ENCODE results near the gene GNAI3. TPM values are rescaled to one million over a fixed set of nuclear protein-coding genes. Genes with fewer than 3 reads are reported as not detected.

The GNAI3 gene
- total RNA-seq, 1 donor from 2014 or later = 2.8 TPM

DNA sequence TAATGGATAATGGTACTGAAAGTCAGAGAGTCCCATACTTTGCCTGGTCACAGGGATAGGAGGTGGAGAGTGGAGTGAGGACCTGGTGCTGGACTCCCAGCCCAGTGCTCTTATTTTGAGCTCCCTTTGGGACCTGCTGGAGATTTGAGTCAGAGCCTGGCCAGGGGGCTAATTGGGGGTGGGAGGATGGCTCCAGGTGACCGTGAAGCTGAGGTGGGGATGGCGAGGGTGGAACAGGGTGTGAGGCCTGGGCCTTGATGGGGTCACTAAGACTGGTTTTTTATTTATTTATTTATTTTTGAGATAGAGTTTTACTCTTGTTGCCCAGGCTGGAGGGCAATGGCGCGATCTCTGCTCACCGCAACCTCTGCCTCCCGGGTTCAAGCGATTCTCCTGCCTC is 89.0 kb downstream of the GNAI3 start:
- Histone ChIP-seq H3K9me3 (no peaks in the 10 kb centered on the region), H3K36me3 (no peaks in the 10 kb centered on the region), H3K27me3 (no peaks in the 10 kb centered on the region), H3K4me1 (no peaks in the 10 kb centered on the region), H3K27ac (no peak overlapping the region), H3K4me3 (no peak overlapping the region)
- TF ChIP-seq, protein P1, sequence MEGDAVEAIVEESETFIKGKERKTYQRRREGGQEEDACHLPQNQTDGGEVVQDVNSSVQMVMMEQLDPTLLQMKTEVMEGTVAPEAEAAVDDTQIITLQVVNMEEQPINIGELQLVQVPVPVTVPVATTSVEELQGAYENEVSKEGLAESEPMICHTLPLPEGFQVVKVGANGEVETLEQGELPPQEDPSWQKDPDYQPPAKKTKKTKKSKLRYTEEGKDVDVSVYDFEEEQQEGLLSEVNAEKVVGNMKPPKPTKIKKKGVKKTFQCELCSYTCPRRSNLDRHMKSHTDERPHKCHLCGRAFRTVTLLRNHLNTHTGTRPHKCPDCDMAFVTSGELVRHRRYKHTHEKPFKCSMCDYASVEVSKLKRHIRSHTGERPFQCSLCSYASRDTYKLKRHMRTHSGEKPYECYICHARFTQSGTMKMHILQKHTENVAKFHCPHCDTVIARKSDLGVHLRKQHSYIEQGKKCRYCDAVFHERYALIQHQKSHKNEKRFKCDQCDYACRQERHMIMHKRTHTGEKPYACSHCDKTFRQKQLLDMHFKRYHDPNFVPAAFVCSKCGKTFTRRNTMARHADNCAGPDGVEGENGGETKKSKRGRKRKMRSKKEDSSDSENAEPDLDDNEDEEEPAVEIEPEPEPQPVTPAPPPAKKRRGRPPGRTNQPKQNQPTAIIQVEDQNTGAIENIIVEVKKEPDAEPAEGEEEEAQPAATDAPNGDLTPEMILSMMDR (IDR thresholded peaks at IDR 0.05) = no peak
- peak in 1 of 2 donors; percentile 22 for DNase-seq (ENCODE audit: low spot score in 2 of 2)
- intact Hi-C loops (cut with DNase I) = no loop called here

DNA sequence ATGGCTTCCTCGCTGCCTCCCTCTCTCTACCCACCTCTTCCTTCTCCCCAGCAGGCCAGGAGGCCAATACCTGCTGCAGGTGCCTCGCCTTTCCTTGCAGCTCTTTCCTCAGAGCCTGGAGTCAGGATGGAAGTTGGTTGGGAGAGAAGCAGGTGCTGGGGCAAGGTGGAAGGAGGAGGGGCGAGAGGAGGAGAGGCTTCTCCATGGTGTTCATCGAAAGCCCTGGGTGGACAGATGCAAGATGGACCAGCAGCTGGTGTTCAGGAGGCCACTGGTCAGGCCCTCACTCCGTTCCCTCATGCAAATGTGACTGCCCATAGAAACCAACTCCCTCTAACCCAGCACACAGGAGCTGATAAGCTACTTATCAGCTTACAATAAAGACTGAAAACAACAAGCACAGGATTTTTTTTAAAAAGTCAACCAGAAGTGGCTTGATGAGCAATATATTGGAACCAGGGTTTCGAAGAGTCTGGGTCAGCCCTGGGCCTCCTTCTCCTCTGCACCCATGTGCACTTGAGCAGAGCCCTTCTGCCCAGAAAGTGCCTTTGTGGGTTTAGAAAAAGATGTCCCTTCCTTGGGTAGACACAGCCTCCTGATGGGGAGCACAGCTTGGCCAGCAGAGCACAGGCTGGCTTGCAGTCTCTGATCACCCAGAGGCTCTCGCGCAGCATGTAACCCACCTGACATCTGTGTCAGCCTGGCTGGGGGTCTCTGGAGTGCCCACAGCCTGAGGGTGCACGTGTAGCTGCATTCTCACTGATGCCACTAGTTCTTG is 90.8 kb downstream of the GNAI3 start:
- intact Hi-C loops (cut with DNase I) = no loop called here
- Histone ChIP-seq H3K27ac (no peak overlapping the region), H3K9me3 (no peaks in the 10 kb centered on the region), H3K27me3 (no peaks in the 10 kb centered on the region), H3K4me1 (no peaks in the 10 kb centered on the region), H3K36me3 (no peaks in the 10 kb centered on the region), H3K4me3 (no peak overlapping the region)
- TF ChIP-seq, protein P1 (IDR thresholded peaks at IDR 0.05) = no peak
- DNase-seq (ENCODE audit: low spot score in 2 of 2) = no peak

DNA sequence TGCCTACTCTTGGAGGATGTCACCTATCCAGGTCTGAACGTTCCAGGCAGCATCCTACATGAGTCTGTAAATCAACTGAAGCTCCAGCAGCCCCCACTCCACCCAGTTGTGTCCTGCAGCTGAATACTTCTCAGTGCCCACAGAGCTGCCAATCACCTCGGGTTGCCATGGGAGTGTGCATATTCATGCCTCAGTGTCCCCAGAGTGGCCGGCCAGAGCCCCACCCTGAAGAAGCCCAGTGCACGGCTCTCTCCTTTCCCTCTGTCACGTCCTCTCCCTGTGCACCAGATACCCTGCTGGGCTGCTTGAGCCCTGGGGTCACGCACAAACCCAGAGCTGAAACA is 91.4 kb downstream of the GNAI3 start:
- Histone ChIP-seq H3K27ac (no peak overlapping the region), H3K9me3 (no peaks in the 10 kb centered on the region), H3K4me1 (no peaks in the 10 kb centered on the region), H3K27me3 (no peaks in the 10 kb centered on the region), H3K4me3 (no peak overlapping the region), H3K36me3 (no peaks in the 10 kb centered on the region)
- no peak for DNase-seq (ENCODE audit: low spot score in 2 of 2)
- TF ChIP-seq, protein P1 (IDR thresholded peaks at IDR 0.05) = no peak
- intact Hi-C loops (cut with DNase I) = loop anchor here (5.0 kb wide), 4 partner anchors 47 to 342 kb away; partner anchors contain the start of genes AHCYL1, GNAI3 and GSTM1

DNA sequence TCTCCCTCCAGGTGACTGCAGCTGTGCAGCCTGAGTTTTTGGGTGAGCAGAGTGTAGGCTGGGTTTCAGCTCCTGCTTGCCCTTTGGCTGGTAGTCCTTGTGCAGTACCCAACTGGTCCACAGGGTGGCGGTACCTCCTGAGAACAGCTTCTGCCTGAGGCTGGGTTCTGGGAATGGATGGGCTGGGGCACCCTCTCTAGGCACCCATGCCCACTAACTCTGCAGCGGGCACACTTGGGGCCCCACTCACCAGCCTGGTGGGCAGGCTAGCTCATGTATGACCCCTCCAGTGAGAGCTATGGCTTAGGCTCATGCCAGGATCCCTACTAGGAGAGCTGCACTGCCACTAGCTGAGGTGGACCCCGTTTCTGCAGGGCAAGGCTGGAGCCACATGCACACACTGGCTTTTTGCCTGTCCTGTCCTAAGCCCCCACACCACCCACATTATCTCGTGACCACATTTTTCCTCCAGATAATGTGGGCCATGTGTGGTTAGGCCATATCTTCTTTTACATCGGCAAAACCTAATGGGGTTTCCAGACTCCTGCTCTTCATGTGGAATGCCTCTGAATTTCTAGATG is 92.0 kb downstream of the GNAI3 start:
- Histone ChIP-seq H3K4me1 (no peaks in the 10 kb centered on the region), H3K27ac (no peak overlapping the region), H3K27me3 (no peaks in the 10 kb centered on the region), H3K4me3 (no peak overlapping the region), H3K9me3 (no peaks in the 10 kb centered on the region), H3K36me3 (no peaks in the 10 kb centered on the region)
- intact Hi-C loops (cut with DNase I) = loop anchor here (5.0 kb wide), 4 partner anchors 47 to 342 kb away; partner anchors contain the start of genes AHCYL1, GNAI3 and GSTM1
- peak in 1 of 2 donors; percentile 93 for DNase-seq (ENCODE audit: low spot score in 2 of 2)
- TF ChIP-seq, protein P1 (IDR thresholded peaks at IDR 0.05) = peak; percentile 86 to 95 (median 94)

DNA sequence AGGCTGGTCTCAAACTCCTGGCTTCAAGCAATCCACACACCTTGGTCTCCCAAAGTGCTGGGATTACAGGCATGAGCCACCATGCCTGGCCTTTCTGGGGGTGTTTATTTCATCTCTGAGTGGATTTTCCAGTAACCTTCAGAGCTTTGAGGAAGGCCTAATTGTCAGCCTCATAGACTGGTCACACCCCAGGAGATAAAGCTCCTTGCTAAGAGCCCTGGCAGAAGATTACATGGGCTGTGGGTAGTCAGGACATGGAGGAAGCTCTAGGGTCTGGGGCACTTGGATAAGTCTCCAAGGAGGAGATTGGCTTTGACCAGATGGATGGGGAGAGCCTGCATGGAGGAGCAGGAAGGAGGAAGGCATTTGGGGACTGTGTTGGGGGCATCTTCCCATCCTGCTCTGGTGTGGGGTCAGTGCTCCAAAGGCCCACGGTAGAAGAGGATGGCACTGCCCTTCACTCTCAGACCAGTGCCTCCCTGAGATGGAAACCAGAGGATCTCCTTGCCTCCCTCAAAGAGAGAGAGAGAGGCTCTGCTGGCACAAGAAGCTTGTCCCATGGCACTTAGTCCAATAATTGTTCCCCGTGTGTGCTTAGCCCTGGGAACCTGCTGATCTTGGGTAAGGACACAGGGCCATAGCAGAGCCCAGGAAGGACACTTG is 92.8 kb downstream of the GNAI3 start:
- H3K36me3 ChIP-seq = no peaks in the 10 kb centered on the region
- H3K4me3 ChIP-seq = no peak overlapping the region
- H3K4me1 ChIP-seq = no peaks in the 10 kb centered on the region
- intact Hi-C loops (cut with DNase I) = loop anchor here (5.0 kb wide), 4 partner anchors 46 to 341 kb away; partner anchors contain the start of genes AHCYL1, GNAI3 and GSTM1
- TF ChIP-seq, protein P1 (IDR thresholded peaks at IDR 0.05) = no peak
- no peak for DNase-seq (ENCODE audit: low spot score in 2 of 2)
- H3K27ac ChIP-seq = no peak overlapping the region
- H3K9me3 ChIP-seq = no peaks in the 10 kb centered on the region
- no peaks in the 10 kb centered on the region for H3K27me3 ChIP-seq

Data from ascending aorta (tissue), 2 donors.